ENCODE data around the gene DCANP1.

Gene DCANP1

GRCh38 chr5:135437796-135438560, 9.2 kb downstream of the DCANP1 start:
- Histone ChIP-seq H3K4me1 (ENCODE audit: insufficient read depth, low read length, poor library complexity, severe bottlenecking) (peaks cover 41% of the 10 kb centered on the region), H4K20me1 (ENCODE audit: insufficient read depth, low read length, poor library complexity, severe bottlenecking) (no peaks in the 10 kb centered on the region), H2AFZ (ENCODE audit: low read length) (no peak overlapping the region), H3K79me2 (ENCODE audit: insufficient read depth, low read length) (no peaks in the 10 kb centered on the region), H3K9ac (ENCODE audit: low read depth, low read length, poor library complexity, severe bottlenecking) (no peak overlapping the region), H3K4me2 (ENCODE audit: low read depth, low read length, poor library complexity, severe bottlenecking) (no peak overlapping the region), H3K27me3 (ENCODE audit: insufficient read depth, low read length, poor library complexity, severe bottlenecking) (no peaks in the 10 kb centered on the region), H3K9me3 (ENCODE audit: insufficient read depth, low read depth, low read length) (no peaks in the 10 kb centered on the region), H3F3A (ENCODE audit: low read depth) (no peaks in the 10 kb centered on the region), H3K4me3 (ENCODE audit: low read length, poor library complexity, severe bottlenecking) (no peak overlapping the region), H3K9me2 (replicated peaks; ENCODE audit: low read depth, low read length) (no peaks in the 10 kb centered on the region), H3K36me3 (ENCODE audit: insufficient read depth, low read length) (no peaks in the 10 kb centered on the region)
- no peak for TF ChIP-seq EZH2phosphoT487 (IDR thresholded peaks at IDR 0.05; ENCODE audit: borderline replicate concordance)
- TF ChIP-seq CTCF (conservative IDR thresholded peaks at IDR 0.05; ENCODE audit: low read length): no peak

GRCh38 chr5:135437422-135437795, 9.7 kb downstream of the DCANP1 start:
- Histone ChIP-seq H3K27me3 (ENCODE audit: insufficient read depth, low read length, poor library complexity, severe bottlenecking) (no peaks in the 10 kb centered on the region), H3K4me3 (ENCODE audit: low read length, poor library complexity, severe bottlenecking) (no peak overlapping the region), H3K9me2 (replicated peaks; ENCODE audit: low read depth, low read length) (no peaks in the 10 kb centered on the region), H3K9ac (ENCODE audit: low read depth, low read length, poor library complexity, severe bottlenecking) (no peak overlapping the region), H3K4me1 (ENCODE audit: insufficient read depth, low read length, poor library complexity, severe bottlenecking) (peaks cover 41% of the 10 kb centered on the region), H4K20me1 (ENCODE audit: insufficient read depth, low read length, poor library complexity, severe bottlenecking) (no peaks in the 10 kb centered on the region), H3K4me2 (ENCODE audit: low read depth, low read length, poor library complexity, severe bottlenecking) (no peak overlapping the region), H3K36me3 (ENCODE audit: insufficient read depth, low read length) (no peaks in the 10 kb centered on the region), H2AFZ (ENCODE audit: low read length) (no peak overlapping the region), H3F3A (ENCODE audit: low read depth) (no peaks in the 10 kb centered on the region), H3K9me3 (ENCODE audit: insufficient read depth, low read depth, low read length) (no peaks in the 10 kb centered on the region), H3K79me2 (ENCODE audit: insufficient read depth, low read length) (no peaks in the 10 kb centered on the region)
- TF ChIP-seq CTCF (conservative IDR thresholded peaks at IDR 0.05; ENCODE audit: low read length): no peak
- TF ChIP-seq EZH2phosphoT487 (IDR thresholded peaks at IDR 0.05; ENCODE audit: borderline replicate concordance): no peak

- H3K4me3 ChIP-seq (ENCODE audit: low read length, poor library complexity, severe bottlenecking): no peak overlapping the region
- H3K4me2 ChIP-seq (ENCODE audit: low read depth, low read length, poor library complexity, severe bottlenecking): no peak overlapping the region
- no peaks in the 10 kb centered on the region for H3K9me3 ChIP-seq (ENCODE audit: insufficient read depth, low read depth, low read length)
- H2AFZ ChIP-seq (ENCODE audit: low read length): no peak overlapping the region
- no peaks in the 10 kb centered on the region for H3K27me3 ChIP-seq (ENCODE audit: insufficient read depth, low read length, poor library complexity, severe bottlenecking)
- H4K20me1 ChIP-seq (ENCODE audit: insufficient read depth, low read length, poor library complexity, severe bottlenecking): no peaks in the 10 kb centered on the region
- H3F3A ChIP-seq (ENCODE audit: low read depth): no peaks in the 10 kb centered on the region
- H3K9ac ChIP-seq (ENCODE audit: low read depth, low read length, poor library complexity, severe bottlenecking): no peak overlapping the region
- no peaks in the 10 kb centered on the region for H3K9me2 ChIP-seq (replicated peaks; ENCODE audit: low read depth, low read length)
- H3K79me2 ChIP-seq (ENCODE audit: insufficient read depth, low read length): no peaks in the 10 kb centered on the region
- H3K36me3 ChIP-seq (ENCODE audit: insufficient read depth, low read length): no peaks in the 10 kb centered on the region
- TF ChIP-seq CTCF (conservative IDR thresholded peaks at IDR 0.05; ENCODE audit: low read length) (no peak), EZH2phosphoT487 (IDR thresholded peaks at IDR 0.05; ENCODE audit: borderline replicate concordance) (no peak)
- H3K4me1 ChIP-seq (ENCODE audit: insufficient read depth, low read length, poor library complexity, severe bottlenecking): peaks cover 39% of the 10 kb centered on the region
Observed at GRCh38 chr5:135436951-135437418, 10.2 kb downstream of the DCANP1 start.

Data from Loucy (cell line).